Measurements from ENCODE around the gene RPS18.

- no peak for TF ChIP-seq CTBP1 (IDR thresholded peaks at IDR 0.05; ENCODE audit: borderline replicate concordance)
- TF ChIP-seq LEF1 (IDR thresholded peaks at IDR 0.05; ENCODE audit: borderline replicate concordance): no peak
- TF ChIP-seq ARNT (IDR thresholded peaks at IDR 0.05): no peak
- no peak for TF ChIP-seq FOXK2 (IDR thresholded peaks at IDR 0.05)
- no peak for TF ChIP-seq PKNOX1 (IDR thresholded peaks at IDR 0.05)
These were observed 21.3 kb downstream of the RPS18 start for GRCh38 chr6:33292996-33293682.

Data from HEK293T (cell line).